Activated effector memory CD4-positive, alpha-beta T cell treated with anti-CD3 and anti-CD28 coated beads, Interleukin-2, amount 50 U/mL, for 16 hours (primary cell): ENCODE data around the gene ZNF516.
"Not testable (repeated sequence)": the region's sequence is repeated elsewhere in the genome, so short reads cannot be mapped to it uniquely, and the experiment has no call there.

Source experiments
- DNase-seq: peaks from one replicate; pipeline ENCODE4 v3.0.0-alpha.2; 2020

ZNF516 gene

GRCh38 chr18:76488190-76488589, 6.9 kb downstream of the ZNF516 start:
- DNase-seq, result no peak

- no peak for DNase-seq
These were observed 7.3 kb downstream of the ZNF516 start for GRCh38 chr18:76487782-76488181.

- DNase-seq, result no peak
These were observed 8.0 kb downstream of the ZNF516 start for GRCh38 chr18:76487070-76487469.

GRCh38 chr18:76486574-76486973, 8.5 kb downstream of the ZNF516 start:
- no peak for DNase-seq

GRCh38 chr18:76486038-76486437, 9.0 kb downstream of the ZNF516 start:
- DNase-seq, result no peak

- DNase-seq, result no peak
These were observed 10.2 kb downstream of the ZNF516 start for GRCh38 chr18:76484749-76485387.

GRCh38 chr18:76483780-76484179, 11.3 kb downstream of the ZNF516 start:
- DNase-seq, result no peak

GRCh38 chr18:76482971-76483691, 11.9 kb downstream of the ZNF516 start:
- DNase-seq, result no peak

GRCh38 chr18:76482267-76482666, 12.8 kb downstream of the ZNF516 start:
- DNase-seq, result no peak

- no peak for DNase-seq
These were observed 14.1 kb downstream of the ZNF516 start for GRCh38 chr18:76480913-76481312.

GRCh38 chr18:76479351-76480238, 15.4 kb downstream of the ZNF516 start:
- DNase-seq, result no peak

GRCh38 chr18:76476665-76477561, 18.1 kb downstream of the ZNF516 start:
- no peak for DNase-seq

GRCh38 chr18:76475450-76476194, 19.4 kb downstream of the ZNF516 start:
- no peak for DNase-seq

GRCh38 chr18:76474824-76475223, 20.2 kb downstream of the ZNF516 start:
- DNase-seq, result no peak

GRCh38 chr18:76473521-76473920, 21.5 kb downstream of the ZNF516 start:
- not testable (repeated sequence) for DNase-seq

- DNase-seq, result no peak
These were observed 22.2 kb downstream of the ZNF516 start for GRCh38 chr18:76472829-76473228.

- no peak for DNase-seq
These were observed 23.4 kb downstream of the ZNF516 start for GRCh38 chr18:76471593-76471992.

- no peak for DNase-seq
These were observed 26.4 kb downstream of the ZNF516 start for GRCh38 chr18:76468345-76469304.

- no peak for DNase-seq
These were observed 27.5 kb downstream of the ZNF516 start for GRCh38 chr18:76467371-76468190.
